ENCODE results near the gene SHROOM1. TPM values are rescaled to one million over a fixed set of nuclear protein-coding genes. Genes with fewer than 3 reads are reported as not detected.
A peak's percentile ranks its signal among the peaks of the same experiment; 100 is the strongest.

The SHROOM1 gene
- total and polyA plus RNA-seq, 9 of the 15 experiments (the other 6 are each of a cell fraction or from before 2014, with no cell fraction given), result 0.44 to 26.5 (median 11.9) TPM

GRCh38 chr5:132790201-132790865 is 40.1 kb downstream of the SHROOM1 start (continued):
- TF ChIP-seq, protein P1, sequence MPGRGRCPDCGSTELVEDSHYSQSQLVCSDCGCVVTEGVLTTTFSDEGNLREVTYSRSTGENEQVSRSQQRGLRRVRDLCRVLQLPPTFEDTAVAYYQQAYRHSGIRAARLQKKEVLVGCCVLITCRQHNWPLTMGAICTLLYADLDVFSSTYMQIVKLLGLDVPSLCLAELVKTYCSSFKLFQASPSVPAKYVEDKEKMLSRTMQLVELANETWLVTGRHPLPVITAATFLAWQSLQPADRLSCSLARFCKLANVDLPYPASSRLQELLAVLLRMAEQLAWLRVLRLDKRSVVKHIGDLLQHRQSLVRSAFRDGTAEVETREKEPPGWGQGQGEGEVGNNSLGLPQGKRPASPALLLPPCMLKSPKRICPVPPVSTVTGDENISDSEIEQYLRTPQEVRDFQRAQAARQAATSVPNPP (IDR thresholded peaks at IDR 0.05; ENCODE audit: borderline replicate concordance, insufficient read depth, insufficient read length), result no peak
- TF ChIP-seq ZNF263 (CRISPR knock-in tag; IDR thresholded peaks at IDR 0.05; ENCODE audit: borderline replicate concordance) (peak; percentile 61; the same call in 1 of the 2 replicates), MAFF (IDR thresholded peaks at IDR 0.05; ENCODE audit: low read length) (no peak), SMAD1 (IDR thresholded peaks at IDR 0.05; ENCODE audit: low read depth, low read length, partially characterized antibody) (no peak), SPI1 (IDR thresholded peaks at IDR 0.05; ENCODE audit: borderline replicate concordance, low read depth, low read length) (no peak), MBD1 (CRISPR knock-in tag; IDR thresholded peaks at IDR 0.05) (no peak), CAMTA2 (CRISPR knock-in tag; conservative IDR thresholded peaks at IDR 0.05) (no peak), ZBTB33 (CRISPR knock-in tag; IDR thresholded peaks at IDR 0.05) (no peak), ETV6 (IDR thresholded peaks at IDR 0.05; ENCODE audit: borderline replicate concordance in 1 of 2, low read depth in 2 of 2, low read length in 1 of 2) (no peak), ETV6 (CRISPR knock-in tag; IDR thresholded peaks at IDR 0.05; ENCODE audit: borderline replicate concordance) (no peak), SP2 (IDR thresholded peaks at IDR 0.05; ENCODE audit: extremely low read depth, low read depth, low read length, poor library complexity, severe bottlenecking) (no peak), SLC30A9 (CRISPR knock-in tag; IDR thresholded peaks at IDR 0.05) (no peak), MEIS2 (IDR thresholded peaks at IDR 0.05; ENCODE audit: partially characterized antibody) (peak; percentile 67), E4F1 (CRISPR knock-in tag; IDR thresholded peaks at IDR 0.05; ENCODE audit: borderline replicate concordance) (no peak)
- TF ChIP-seq, protein P2, sequence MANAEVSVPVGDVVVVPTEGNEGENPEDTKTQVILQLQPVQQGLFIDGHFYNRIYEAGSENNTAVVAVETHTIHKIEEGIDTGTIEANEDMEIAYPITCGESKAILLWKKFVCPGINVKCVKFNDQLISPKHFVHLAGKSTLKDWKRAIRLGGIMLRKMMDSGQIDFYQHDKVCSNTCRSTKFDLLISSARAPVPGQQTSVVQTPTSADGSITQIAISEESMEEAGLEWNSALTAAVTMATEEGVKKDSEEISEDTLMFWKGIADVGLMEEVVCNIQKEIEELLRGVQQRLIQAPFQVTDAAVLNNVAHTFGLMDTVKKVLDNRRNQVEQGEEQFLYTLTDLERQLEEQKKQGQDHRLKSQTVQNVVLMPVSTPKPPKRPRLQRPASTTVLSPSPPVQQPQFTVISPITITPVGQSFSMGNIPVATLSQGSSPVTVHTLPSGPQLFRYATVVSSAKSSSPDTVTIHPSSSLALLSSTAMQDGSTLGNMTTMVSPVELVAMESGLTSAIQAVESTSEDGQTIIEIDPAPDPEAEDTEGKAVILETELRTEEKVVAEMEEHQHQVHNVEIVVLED (CRISPR knock-in tag; IDR thresholded peaks at IDR 0.05), result no peak
- TF ChIP-seq, protein P3, sequence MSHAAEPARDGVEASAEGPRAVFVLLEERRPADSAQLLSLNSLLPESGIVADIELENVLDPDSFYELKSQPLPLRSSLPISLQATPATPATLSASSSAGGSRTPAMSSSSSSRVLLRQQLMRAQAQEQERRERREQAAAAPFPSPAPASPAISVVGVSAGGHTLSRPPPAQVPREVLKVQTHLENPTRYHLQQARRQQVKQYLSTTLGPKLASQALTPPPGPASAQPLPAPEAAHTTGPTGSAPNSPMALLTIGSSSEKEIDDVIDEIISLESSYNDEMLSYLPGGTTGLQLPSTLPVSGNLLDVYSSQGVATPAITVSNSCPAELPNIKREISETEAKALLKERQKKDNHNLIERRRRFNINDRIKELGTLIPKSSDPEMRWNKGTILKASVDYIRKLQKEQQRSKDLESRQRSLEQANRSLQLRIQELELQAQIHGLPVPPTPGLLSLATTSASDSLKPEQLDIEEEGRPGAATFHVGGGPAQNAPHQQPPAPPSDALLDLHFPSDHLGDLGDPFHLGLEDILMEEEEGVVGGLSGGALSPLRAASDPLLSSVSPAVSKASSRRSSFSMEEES (CRISPR knock-in tag; IDR thresholded peaks at IDR 0.05), result no peak

Measured in K562 (cell line).